ENCODE results near the gene NPHS1.

DNA sequence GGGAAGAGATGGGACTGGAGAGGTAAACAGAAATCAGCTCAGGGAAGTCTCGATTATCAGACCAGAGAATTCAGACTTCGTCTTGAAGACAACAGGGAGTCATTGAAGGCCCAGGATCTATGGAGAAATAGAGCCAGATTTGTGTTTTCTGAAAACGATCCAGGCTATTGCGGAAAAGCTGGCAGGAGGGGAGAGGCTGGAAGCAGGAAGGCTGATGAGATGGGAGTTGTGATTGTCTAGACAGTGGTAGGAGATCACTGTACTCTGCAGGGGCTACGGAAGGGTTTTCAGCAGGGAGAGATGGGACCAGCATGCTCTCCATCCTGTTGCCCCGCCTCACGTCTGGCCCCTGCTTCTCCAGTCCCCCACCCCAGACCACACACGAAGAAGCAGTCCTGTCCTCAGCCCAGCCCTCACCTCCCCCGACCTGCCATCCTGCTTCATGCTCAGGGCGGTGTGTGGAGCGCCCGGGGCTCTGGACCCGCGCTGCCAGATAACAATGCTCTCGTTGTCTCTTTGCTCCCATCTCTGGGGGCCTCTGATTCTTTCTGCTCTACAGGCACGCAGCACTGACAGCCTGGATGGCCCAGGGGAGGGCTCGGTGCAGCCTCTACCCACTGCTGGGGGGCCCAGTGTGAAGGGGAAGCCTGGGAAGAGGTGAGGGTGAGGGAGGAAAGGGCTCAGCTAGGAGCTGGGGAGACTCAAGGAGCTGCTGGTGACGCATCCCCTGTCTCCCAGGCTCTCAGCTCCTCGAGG is 75.0 kb downstream of the NPHS1 start:
- TF ChIP-seq POLR2A (IDR thresholded peaks at IDR 0.05), result no peak
- TF ChIP-seq, protein P1, sequence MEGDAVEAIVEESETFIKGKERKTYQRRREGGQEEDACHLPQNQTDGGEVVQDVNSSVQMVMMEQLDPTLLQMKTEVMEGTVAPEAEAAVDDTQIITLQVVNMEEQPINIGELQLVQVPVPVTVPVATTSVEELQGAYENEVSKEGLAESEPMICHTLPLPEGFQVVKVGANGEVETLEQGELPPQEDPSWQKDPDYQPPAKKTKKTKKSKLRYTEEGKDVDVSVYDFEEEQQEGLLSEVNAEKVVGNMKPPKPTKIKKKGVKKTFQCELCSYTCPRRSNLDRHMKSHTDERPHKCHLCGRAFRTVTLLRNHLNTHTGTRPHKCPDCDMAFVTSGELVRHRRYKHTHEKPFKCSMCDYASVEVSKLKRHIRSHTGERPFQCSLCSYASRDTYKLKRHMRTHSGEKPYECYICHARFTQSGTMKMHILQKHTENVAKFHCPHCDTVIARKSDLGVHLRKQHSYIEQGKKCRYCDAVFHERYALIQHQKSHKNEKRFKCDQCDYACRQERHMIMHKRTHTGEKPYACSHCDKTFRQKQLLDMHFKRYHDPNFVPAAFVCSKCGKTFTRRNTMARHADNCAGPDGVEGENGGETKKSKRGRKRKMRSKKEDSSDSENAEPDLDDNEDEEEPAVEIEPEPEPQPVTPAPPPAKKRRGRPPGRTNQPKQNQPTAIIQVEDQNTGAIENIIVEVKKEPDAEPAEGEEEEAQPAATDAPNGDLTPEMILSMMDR (IDR thresholded peaks at IDR 0.05), result no peak
